Left cardiac atrium (tissue), 4 donors: Measurements from ENCODE around the gene IPO8. TPM values are rescaled to one million over a fixed set of nuclear protein-coding genes. Genes with fewer than 3 reads are reported as not detected.
A peak's percentile ranks its signal among the peaks of the same experiment; 100 is the strongest.
"Not testable (repeated sequence)": the region's sequence is repeated elsewhere in the genome, so short reads cannot be mapped to it uniquely, and the experiment has no call there.

ENCODE experiments used
- ATAC-seq, 2 donors: fragments of 200-7000 bp; cut with Tn5 transposase; one replicate each; pipeline ENCODE4 v1.9.1; 2020; ENCODE audit warnings: mild to moderate bottlenecking in 2 of 2, moderate library complexity in 2 of 2
- DNase-seq: peaks from one replicate; pipeline ENCODE4 v3.0.0-alpha.2; 2020
- intact Hi-C, 2 donors: fragments of 100-400 bp; cut with DNase I; formaldehyde crosslinking; loops; one replicate each; pipeline versions ENCODE4 v1.14.1 to v1.15.1; 2022 to 2023
- total RNA-seq, 2 donors: library from RNA; stranded (reverse); fragmentation: NEBNext Ultra II Directional; extraction: Animal tissue kit (Norgen Biotek cat#: 25700); gene quantifications; one replicate each; pipeline ENCODE4 v1.2.1, GENCODE V29; 2021
- donor health status: DM: no; HTN: yes; CAD: no.
- donor health status: DM: no; HTN: yes; CAD: no; lungs with severe emphysema.
- donor health status: DM: yes; HTN: yes; CAD: no.
- donor health status: Dilated cardiomyopathy.

The IPO8 gene
- total RNA-seq, 2 donors from 2014 or later, result 21.9 to 28.5 TPM

DNA sequence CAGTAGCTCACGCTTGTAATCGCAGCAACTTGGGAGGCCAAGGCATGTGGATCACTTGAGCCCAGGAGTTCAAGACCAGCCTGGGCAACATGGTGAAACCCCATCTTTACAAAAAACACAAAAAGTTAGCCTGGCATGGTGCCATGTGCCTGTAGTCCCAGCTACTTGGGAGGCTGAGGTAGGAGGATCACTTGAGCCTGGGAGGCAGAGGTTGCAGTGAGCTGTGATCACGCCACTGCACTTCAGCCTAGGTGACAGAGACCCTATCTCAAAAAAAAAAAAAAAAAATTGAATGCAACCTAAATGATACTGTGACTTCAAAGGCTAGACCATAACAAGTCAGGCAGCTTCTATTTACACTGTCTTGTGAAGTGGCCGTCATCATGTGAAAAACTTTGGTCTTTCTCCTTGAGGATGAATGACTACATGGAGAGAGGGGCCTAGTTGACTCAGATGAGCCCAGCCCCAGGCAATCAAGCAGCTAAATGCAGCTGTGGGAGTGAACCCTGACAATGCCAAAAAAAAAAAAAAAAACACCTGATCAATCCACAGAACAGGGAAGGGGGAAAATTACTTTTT is 73.9 kb downstream of the IPO8 start:
- DNase-seq, intact Hi-C loops, ATAC-seq: not testable (repeated sequence)

DNA sequence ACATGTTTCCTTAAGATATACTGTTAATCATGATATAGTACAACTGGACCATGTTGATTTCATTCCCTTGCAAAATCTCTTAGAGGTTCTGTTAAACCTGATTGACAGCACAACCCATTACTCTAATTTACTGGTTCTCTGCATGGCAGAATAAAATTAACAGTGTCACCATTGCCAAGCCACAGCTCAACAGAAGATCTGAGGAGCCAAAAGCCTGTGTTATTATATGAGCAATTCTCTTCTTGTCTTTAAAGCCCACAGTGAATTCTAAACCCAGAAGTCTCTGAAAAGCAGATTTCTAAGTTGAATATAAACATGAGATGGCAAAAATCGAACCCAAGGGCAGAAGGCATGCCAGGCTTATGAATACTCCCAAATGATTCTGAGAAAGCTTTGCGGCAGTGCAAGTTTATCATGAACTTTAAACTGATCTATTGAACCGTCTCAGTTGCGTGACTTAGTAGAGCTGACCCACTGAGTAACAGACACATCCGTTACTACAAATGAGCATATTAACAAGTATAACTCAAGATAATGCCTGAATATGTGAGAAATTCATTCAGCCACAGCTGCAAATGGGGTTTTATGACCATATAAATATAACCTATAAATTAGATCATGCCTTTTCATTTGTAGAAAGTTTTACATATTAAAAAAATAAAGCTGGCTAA is 78.2 kb downstream of the IPO8 start:
- DNase-seq, result no peak
- intact Hi-C loops, result no loop called here

DNA sequence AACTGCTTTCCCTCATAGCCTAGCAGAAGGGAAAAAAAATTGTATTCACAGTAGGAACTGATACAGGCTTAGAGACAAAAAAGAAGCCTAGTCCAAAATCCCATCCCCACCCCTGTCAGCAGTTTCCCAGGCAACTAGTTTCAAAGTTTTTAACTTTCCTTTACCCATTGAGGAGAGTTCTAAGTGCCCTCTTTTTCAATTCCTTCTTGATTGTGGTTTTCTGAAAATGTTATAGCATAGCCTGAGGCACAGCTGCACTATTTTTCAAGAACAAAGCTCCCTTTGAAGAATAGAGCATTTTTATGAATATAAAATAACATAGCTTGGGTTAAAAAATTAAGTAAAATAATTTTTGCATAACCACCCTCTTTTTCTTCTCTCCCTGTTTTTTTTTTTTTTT is 81.6 kb downstream of the IPO8 start:
- ATAC-seq, result no peak
- DNase-seq, result no peak
- intact Hi-C loops, result no loop called here

More for the DNA sequence above, 78.2 kb downstream of the IPO8 start:
- no peak for ATAC-seq

DNA sequence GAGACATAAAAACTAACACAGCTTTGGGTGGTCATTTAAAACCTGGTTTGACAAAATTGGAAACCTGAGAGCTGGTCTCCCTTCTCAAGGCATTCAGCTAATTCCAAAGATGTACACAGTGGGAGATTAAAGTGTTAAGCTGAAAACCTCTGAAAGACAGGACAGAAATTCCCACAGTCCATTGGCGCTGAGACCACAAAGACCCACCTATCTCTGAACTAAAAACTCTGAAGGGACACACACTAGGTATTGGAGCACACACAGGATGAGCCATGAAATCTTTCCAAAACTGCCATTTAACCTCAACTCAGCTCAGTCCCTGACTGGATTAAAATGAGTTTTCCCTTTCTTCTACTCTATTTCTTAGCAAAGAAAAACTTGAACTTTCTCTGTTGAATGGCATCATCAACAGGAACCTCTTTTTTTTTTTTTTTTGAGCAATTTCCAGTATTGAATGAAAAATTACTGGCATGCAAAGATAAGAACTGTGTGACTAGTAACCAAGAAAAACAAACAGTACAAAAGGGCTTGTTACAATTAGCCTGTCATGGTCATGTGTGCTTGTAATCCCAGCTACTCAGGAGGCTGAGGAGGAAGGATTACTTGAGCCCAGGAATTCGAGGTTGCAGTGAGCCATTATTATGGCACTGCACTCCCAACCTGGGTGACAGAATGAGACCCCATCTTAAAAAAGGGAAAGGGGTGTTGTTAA is 82.4 kb downstream of the IPO8 start:
- DNase-seq (no peak), ATAC-seq (peak in 1 of 2 donors; percentile 30)
- intact Hi-C loops, result no loop called here

DNA sequence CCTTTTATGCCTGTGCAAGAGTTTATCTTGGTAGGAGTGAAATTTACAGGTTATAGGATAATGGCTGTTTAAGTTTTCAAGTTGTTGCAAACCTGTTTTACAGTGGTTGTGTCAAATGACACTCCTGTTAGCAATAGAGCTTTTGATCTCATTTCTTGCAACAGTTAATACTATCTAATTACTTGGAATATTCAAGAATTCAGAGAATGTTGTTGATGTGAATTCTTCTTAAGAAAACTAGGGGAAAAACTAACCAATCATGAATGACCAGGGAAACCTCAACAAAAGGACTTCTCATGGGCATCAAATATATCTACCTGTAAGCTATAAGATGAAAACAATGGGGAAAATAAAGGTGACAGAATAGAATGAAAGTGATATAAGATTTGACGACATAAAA is 85.0 kb downstream of the IPO8 start:
- no peak for DNase-seq
- ATAC-seq, result no peak
- intact Hi-C loops, result no loop called here

DNA sequence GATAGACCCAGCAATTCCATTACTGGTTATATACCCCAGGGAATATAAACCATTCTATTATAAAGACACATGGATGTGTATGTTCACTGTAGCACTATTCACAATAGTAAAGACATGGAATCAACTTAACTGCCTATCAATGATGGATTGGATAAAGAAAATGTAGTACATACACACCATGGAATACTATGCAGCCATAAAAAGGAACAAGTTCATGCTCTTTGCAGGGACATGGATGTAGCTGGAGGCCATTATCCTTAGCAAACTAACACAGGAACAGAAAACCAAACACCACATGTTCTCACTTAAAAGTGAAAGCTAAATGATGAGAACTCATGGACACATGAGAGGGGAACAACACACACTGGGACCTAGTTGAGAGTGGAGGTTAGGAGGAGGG is 85.8 kb downstream of the IPO8 start:
- ATAC-seq, intact Hi-C loops, DNase-seq: not testable (repeated sequence)

DNA sequence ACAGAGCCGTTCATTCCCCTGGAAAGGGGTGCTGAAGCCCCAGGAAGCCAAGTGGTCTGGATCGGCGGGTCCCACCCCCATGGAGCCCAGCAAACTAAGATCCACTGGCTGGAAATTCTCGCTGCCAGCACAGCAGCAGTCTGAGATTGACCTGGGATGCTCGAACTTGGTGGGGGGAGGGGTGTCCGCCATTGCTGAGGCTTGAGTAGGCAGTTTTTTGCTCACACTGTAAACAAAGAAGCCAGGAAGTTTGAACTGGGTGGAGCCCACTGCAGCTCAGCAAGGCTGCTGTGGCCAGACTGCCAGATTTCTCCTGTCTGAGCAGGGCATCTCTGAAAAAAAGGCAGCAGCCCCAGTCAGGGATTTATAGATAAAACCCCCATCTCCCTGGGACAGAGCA is 91.4 kb downstream of the IPO8 start:
- ATAC-seq, intact Hi-C loops: not testable (repeated sequence)

DNA sequence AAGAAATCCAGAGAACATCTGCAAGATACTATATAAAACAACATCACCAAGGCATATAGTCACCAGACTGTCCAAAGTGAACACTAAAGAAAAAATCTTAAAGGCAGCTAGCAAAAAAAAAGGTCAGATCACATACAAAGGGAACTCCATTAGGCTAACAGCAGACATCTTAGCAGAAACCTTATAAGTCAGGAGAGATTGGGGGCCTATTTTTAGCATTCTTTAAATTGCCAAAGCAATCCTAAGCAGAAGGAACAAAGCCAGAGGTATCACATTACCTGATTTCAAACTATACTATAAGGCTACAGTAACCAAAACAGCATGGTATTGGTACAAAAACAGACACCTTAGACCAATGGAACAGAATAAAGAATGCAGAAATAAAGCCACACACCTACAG is 92.5 kb downstream of the IPO8 start:
- intact Hi-C loops, result no loop called here
- ATAC-seq, result no peak

More for the DNA sequence above, 91.4 kb downstream of the IPO8 start:
- not testable (repeated sequence) for DNase-seq

DNA sequence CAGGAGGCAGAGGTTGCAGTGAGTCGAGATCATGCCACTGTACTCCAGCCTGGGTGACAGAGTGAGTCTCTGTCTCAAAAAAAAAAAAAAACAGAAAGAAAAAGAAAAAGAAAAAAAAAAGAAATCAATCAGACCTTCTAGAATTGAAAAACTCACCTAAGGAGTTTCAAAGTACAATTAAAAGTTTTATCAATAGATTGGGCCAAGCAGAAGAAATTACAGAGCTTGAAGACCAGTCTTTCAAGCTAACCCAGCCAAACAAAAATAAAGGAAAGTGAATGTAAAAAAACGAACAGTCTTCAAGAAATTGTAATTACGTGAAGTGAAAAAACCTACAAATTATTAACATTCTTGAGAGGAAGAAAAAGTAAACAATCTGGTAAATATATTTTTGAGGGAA is 93.0 kb downstream of the IPO8 start:
- ATAC-seq (no peak), DNase-seq (no peak)
- intact Hi-C loops, result no loop called here

More for the DNA sequence above, 92.5 kb downstream of the IPO8 start:
- DNase-seq, result no peak

DNA sequence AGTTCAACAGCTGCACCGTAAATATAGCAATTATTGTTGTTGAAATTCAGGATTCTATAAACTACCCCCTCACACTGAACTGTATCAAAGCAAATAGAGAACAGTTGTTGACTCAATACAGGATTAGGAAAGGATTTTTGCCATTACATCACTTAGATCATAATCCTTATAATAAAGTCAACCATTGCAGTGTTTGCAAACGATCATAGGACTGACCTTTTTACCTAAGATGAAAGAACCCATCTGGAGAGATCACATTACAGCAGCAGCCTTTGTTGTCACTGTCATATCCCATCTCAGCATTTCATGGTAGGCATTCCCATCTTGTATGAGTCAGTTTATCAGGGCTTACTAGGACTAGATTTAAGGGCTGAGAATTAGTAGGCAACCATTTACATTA is 96.1 kb downstream of the IPO8 start:
- DNase-seq, result no peak
- intact Hi-C loops, result no loop called here
- no peak for ATAC-seq

DNA sequence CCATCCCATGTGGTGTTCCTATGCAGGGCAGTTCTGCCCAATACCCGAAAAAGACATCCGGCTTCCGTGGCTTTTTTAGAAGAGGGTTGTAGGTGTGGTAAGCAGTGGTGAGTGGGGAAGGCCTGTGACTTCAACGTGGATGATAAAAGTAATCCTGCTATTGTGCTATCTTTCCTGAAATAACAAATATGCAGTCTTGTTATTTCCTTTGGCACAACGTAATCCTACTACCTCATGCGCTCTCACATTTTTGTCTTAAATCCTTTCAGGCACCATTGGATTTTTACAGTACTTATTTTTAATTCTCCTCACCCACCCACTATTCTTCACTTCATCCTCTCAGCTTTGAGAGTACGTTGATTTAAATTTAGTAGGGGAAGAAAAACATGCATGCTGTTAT is 96.8 kb downstream of the IPO8 start:
- DNase-seq (no peak), ATAC-seq (no peak)
- intact Hi-C loops, result no loop called here

DNA sequence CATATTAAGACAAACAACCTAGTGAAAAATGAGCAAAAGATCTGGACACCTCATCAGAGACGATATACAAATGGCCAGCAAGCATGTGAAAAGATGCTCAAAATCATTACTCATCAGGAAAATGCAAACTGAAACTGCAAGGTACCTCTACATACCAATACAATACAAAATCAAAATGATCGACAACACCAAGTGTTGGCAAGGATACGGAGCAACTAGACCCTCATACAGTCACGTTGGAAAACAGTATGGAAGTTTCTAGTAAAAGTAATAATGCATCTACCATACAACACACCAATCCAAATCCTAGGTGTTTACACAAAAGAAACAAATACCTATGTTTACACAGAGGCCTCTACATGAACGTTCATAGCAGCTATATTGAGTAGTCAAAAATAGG is 99.9 kb downstream of the IPO8 start:
- intact Hi-C loops, result no loop called here
- no peak for ATAC-seq
- DNase-seq, result no peak

DNA sequence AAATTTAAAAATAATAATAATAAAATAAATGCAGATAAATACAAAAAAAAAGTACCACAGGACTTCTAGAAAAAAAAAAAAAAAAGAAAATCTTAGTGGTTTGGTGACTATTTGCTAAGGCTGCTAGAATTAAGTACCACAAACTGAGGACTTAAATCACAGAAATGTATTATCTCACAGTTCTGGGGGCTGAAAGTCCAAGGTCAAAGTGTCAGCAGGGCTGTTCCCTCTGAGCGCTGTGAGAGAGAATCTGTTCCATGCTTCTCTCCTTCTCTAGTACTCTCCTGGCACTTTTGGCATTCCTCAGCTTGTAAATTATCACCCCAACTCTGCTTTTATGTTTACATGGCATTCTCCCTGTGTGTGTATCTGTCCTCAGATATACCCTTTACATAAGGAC is 101.2 kb downstream of the IPO8 start:
- intact Hi-C loops, result no loop called here
- DNase-seq (no peak), ATAC-seq (no peak)

DNA sequence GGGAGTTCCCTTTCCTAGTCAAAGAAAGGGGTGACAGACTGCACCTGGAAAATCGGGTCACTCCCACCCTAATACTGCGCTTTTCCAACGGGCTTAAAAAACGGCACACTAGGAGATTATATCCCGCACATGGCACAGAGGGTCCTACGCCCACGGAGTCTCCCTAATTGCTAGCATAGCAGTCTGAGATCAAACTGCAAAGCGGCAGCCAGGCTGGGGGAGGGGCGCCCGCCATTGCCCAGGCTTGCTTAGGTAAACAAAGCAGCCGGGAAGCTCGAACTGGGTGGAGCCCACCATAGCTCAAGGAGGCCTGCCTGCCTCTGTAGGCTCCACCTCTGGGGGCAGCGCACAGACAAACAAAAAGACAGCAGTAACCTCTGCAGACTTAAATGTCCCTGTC is 107.1 kb downstream of the IPO8 start:
- DNase-seq, ATAC-seq, intact Hi-C loops: not testable (repeated sequence)

DNA sequence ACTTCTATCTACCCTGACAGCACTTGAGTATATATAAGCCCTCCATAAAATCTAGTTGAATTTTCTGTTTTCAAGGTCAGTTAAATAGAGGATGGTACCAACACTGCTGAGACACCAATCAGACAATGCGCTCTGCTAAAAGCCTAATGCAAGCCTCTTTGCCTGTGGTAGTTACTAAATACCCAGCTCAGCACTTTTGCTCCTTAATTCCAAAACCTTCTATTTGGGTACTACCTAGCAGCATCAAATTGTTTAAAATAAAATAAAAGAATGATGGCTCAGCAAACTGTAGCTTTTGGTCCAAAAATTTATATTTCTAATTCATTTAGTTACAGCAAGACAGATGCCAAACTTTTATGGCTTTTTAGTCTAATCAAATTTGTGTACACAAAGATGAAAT is 107.9 kb downstream of the IPO8 start:
- DNase-seq (no peak), ATAC-seq (no peak)
- intact Hi-C loops, result no loop called here

DNA sequence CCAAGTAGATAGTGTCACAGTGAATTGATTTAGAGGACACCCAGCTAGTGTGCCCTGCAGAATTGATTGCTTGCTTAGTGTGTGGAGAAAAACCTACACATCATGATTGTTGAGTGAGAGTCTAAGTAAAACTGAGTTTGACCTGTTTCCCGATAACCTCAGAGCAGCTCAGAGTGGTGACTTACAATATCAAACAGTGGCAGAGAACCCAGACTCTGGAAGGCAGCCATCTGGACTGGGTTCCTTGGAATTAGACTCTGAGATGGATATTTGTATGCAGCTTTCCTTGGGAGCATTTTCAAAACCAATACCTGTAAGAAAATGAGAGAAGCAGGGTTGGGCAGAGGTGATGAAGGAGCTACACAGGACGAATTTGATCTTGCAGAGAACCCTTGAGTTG is 109.8 kb downstream of the IPO8 start:
- no peak for ATAC-seq
- no peak for DNase-seq
- intact Hi-C loops, result no loop called here

DNA sequence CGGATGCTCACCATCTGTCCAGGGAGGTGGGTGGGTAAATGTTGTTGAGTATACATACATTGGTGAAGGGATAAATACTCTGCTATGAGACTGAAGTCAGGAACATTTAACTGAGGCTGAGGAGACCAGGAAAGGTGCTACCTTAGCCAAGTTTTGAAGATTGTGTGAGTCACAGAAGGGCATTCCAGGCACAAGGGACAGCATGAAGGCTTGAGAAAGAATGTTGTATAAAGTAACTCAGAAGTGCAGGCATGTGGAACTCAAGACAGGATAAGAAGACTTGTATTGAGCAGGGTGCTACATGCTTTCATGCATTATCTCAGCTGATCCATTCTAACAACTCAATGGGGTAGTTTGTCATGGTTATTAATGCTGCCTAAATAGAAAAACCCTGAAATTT is 112.7 kb downstream of the IPO8 start:
- ATAC-seq (no peak), DNase-seq (no peak)
- intact Hi-C loops, result no loop called here

DNA sequence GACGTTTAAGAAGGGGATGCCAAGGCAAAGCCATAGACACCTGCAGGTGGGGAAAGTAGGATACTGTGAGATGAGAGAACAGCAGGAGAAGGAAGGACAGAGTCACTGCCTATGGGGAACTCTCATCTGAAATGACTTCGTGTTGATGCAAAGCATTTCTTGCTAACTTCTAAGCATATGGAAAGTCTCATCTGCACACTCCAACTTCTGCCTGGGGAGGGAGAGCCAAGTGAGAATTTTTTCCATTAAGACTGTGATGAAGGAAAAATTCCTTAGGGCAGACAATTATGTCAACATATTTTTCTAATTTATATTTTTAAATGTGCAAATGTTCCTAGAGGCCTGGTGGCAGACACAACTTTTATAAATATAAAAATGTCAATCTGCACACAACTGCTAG is 115.3 kb downstream of the IPO8 start:
- intact Hi-C loops, result no loop called here
- DNase-seq (no peak), ATAC-seq (no peak)
